Left ventricle myocardium inferior (tissue), 1 donor: ENCODE results near the gene PAPSS1. TPM values are rescaled to one million over a fixed set of nuclear protein-coding genes. Genes with fewer than 3 reads are reported as not detected.
A peak's percentile ranks its signal among the peaks of the same experiment; 100 is the strongest.

ENCODE experiments used
- DNase-seq: peaks from one replicate; pipeline ENCODE4 v3.0.0-alpha.2; 2020
- H3K27ac ChIP-seq: fragments of 200-600 bp; replicated peaks from 2 replicates; pipeline ENCODE4 v1.8.0; 2021
- H3K27me3 ChIP-seq: fragments of 200-600 bp; 2 replicates; pipeline ENCODE4 v1.8.0; 2021; ENCODE audit warnings: low read depth
- H3K36me3 ChIP-seq: fragments of 200-600 bp; 2 replicates; pipeline ENCODE4 v1.8.0; 2021
- H3K4me1 ChIP-seq: fragments of 200-600 bp; 2 replicates; pipeline ENCODE4 v1.8.0; 2021
- H3K4me3 ChIP-seq: fragments of 200-600 bp; 2 replicates; pipeline ENCODE4 v1.8.0; 2021; ENCODE audit warnings: mild to moderate bottlenecking, moderate library complexity
- H3K9me3 ChIP-seq: fragments of 200-600 bp; replicated peaks from 2 replicates; pipeline ENCODE4 v1.8.0; 2021
- CTCF ChIP-seq: fragments of 200-600 bp; IDR thresholded peaks from 2 replicates; pipeline ENCODE4 v1.8.0; 2021; ENCODE audit warnings: antibody characterized with exemption, mild to moderate bottlenecking, borderline replicate concordance
- intact Hi-C: fragments of 100-400 bp; cut with micrococcal nuclease; formaldehyde crosslinking; loops from one replicate; pipeline ENCODE4 v1.11.0; 2022
- total RNA-seq: library from RNA; stranded (reverse); fragmentation: NEBNext Ultra II Directional; extraction: Animal tissue kit (Norgen Biotek cat#: 25700); gene quantifications from one replicate; pipeline ENCODE4 v1.2.1, GENCODE V29; 2021
- donor health status: DM: no; HTN: yes; CAD: no; lungs with severe emphysema.

PAPSS1 gene
- total RNA-seq, 1 donor from 2014 or later = 10.0 TPM

GRCh38 chr4:107619731-107620130, 100.3 kb downstream of the PAPSS1 start:
- no peak for DNase-seq
- Histone ChIP-seq H3K27me3 (no peaks in the 10 kb centered on the region), H3K36me3 (peaks cover 11% of the 10 kb centered on the region), H3K4me1 (no peaks in the 10 kb centered on the region), H3K27ac (peak overlapping the region; percentile 21), H3K9me3 (peaks cover 15% of the 10 kb centered on the region), H3K4me3 (no peak overlapping the region)
- intact Hi-C loops = no loop called here
- TF ChIP-seq CTCF = no peak

GRCh38 chr4:107619066-107619465, 101.0 kb downstream of the PAPSS1 start:
- DNase-seq = no peak
- peaks cover 15% of the 10 kb centered on the region for H3K9me3 ChIP-seq
- intact Hi-C loops = no loop called here
- H3K4me1 ChIP-seq = no peaks in the 10 kb centered on the region
- no peak overlapping the region for H3K4me3 ChIP-seq
- peaks cover 11% of the 10 kb centered on the region for H3K36me3 ChIP-seq
- no peak overlapping the region for H3K27ac ChIP-seq
- TF ChIP-seq CTCF = no peak
- no peaks in the 10 kb centered on the region for H3K27me3 ChIP-seq

GRCh38 chr4:107618656-107619055, 101.4 kb downstream of the PAPSS1 start:
- Histone ChIP-seq H3K9me3 (peaks cover 11% of the 10 kb centered on the region), H3K27me3 (no peaks in the 10 kb centered on the region), H3K4me3 (no peak overlapping the region), H3K36me3 (peaks cover 12% of the 10 kb centered on the region), H3K27ac (no peak overlapping the region), H3K4me1 (no peaks in the 10 kb centered on the region)
- no peak for DNase-seq
- intact Hi-C loops = no loop called here
- TF ChIP-seq CTCF = no peak

- H3K4me3 ChIP-seq = no peak overlapping the region
- peaks cover 9% of the 10 kb centered on the region for H3K36me3 ChIP-seq
- no peak for DNase-seq
- no peak for TF ChIP-seq CTCF
- H3K27me3 ChIP-seq = no peaks in the 10 kb centered on the region
- intact Hi-C loops = no loop called here
- no peaks in the 10 kb centered on the region for H3K9me3 ChIP-seq
- H3K27ac ChIP-seq = no peak overlapping the region
- no peaks in the 10 kb centered on the region for H3K4me1 ChIP-seq
Observed at GRCh38 chr4:107616838-107617389, 103.1 kb downstream of the PAPSS1 start.

GRCh38 chr4:107615809-107616208, 104.2 kb downstream of the PAPSS1 start:
- Histone ChIP-seq H3K9me3 (no peaks in the 10 kb centered on the region), H3K27me3 (no peaks in the 10 kb centered on the region), H3K4me1 (no peaks in the 10 kb centered on the region), H3K27ac (no peak overlapping the region), H3K36me3 (peaks cover 9% of the 10 kb centered on the region), H3K4me3 (no peak overlapping the region)
- intact Hi-C loops = no loop called here
- no peak for DNase-seq
- TF ChIP-seq CTCF = no peak
